HG03175 (cell line): Measurements from ENCODE around the gene TMEM209.
"Not testable (repeated sequence)": the region's sequence is repeated elsewhere in the genome, so short reads cannot be mapped to it uniquely, and the experiment has no call there.

Experiments
- ATAC-seq: cut with Tn5 transposase; IDR thresholded peaks from one replicate; pipeline ENCODE4 v1.9.1; 2021; ENCODE audit warnings: mild to moderate bottlenecking, moderate library complexity; ENCODE audit not compliant: unreplicated experiment

TMEM209 gene

GRCh38 chr7:130129011-130129411 lies 76.2 kb downstream of the TMEM209 start:
- ATAC-seq, result no peak

- no peak for ATAC-seq
These were observed 77.3 kb downstream of the TMEM209 start for GRCh38 chr7:130127821-130128317.

DNA sequence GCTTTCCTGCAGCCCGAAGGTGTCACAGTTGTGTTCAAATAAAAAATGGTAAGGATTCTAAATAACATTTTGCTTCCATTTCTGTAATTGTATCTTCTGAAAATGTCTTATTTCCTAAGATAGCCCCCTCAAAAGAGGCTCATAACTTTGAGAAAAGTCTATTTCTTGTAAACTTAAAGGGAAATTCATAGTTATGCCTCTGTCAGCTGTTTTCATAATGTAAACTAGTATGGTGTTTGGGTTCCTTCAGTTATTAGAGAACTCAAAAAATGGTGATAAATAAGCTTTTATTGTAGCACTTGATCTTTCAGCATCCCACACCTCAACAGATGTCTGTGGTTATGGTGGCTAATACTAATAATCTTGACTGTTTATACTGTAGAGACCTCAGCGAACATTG lies 77.8 kb downstream of the TMEM209 start:
- ATAC-seq, result no peak

- not testable (repeated sequence) for ATAC-seq
These were observed 78.4 kb downstream of the TMEM209 start for GRCh38 chr7:130126840-130127239.

GRCh38 chr7:130124711-130125110 lies 80.5 kb downstream of the TMEM209 start:
- ATAC-seq, result no peak

GRCh38 chr7:130123501-130123900 lies 81.7 kb downstream of the TMEM209 start:
- ATAC-seq, result no peak

DNA sequence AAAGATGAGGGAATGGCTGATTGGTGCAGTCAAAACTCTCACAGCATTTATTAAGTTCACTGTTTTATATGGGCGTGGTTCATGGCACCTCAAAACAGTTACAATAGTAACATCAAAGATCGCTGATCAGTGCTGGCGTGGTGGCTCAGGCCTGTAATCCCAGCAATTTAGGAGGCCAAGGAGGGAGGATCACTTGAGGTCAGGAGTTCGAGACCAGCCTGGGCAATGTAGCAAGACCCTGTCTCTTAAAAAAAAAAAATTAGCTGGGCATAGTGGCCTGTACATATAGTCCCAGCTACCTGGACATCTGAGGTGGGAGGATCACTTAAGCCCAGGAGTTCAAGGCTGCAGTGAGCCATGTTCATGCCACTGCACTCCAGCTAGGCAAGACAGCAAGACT lies 86.4 kb downstream of the TMEM209 start:
- ATAC-seq, result no peak

GRCh38 chr7:130118294-130118693 lies 86.9 kb downstream of the TMEM209 start:
- no peak for ATAC-seq

DNA sequence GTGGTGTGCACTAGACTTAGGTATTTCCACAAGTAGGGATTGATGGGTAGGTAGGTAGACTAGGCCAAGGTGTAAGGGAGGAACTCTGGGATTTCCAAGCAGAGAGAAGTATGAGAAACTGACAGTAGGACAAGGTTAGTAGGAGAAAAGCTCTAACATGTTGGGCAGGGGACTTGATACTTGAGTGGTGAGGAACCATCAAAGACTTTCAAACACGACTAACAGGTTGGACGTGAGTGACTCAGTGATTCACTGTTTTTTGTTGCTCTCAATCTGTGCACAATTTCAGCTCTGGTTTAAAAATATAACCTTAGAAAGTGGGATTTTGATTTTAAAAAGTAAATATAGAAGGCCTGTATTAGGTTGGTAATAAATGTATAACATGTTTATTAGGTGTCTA lies 90.4 kb downstream of the TMEM209 start:
- ATAC-seq, result no peak
